A549 (cell line): ENCODE measurements around the gene CHTF18. TPM values are rescaled to one million over a fixed set of nuclear protein-coding genes. Genes with fewer than 3 reads are reported as not detected.
A peak's percentile ranks its signal among the peaks of the same experiment; 100 is the strongest.

ENCODE experiments used
- ATAC-seq, 2 experiments: fragments of 200-7000 bp in 1 of 2; fragments of >200 bp in 1 of 2; cut with Nextera tagmentation in 1 of 2; cut with Tn5 transposase in 1 of 2; 3 replicates each; pipeline versions ENCODE4 v1.8.0 to v1.9.1; 2018 to 2020; ENCODE audit warnings: mild to moderate bottlenecking in 1 of 2, moderate library complexity in 1 of 2
- CTCF ChIA-PET: fragments of 300-600 bp; sonication (Branson Sonifier 250); formaldehyde crosslinking; extraction: SDS; loops from one replicate; lab custom pipeline; 2021; ENCODE audit warnings: antibody characterized with exemption, inconsistent platforms; lab: Yijun Ruan, JAX
- POLR2A ChIA-PET: fragments of 350-600 bp; formaldehyde crosslinking; extraction: SDS; loops from one replicate; lab custom pipeline; 2021; ENCODE audit warnings: antibody characterized with exemption, inconsistent platforms; lab: Yijun Ruan, JAX
- DNase-seq, 2 experiments: peaks; one replicate each; pipeline versions ENCODE4 v3.0.0 to v3.0.0-alpha.2; 2011 to 2016; ENCODE audit warnings: low read depth in 1 of 2, low spot score in 1 of 2
- FAIRE-seq: peaks from 2 replicates; lab custom pipeline; 2011; peaks lifted over from hg19 to GRCh38; lab: Jason Lieb, UNC
- H3K27ac ChIP-seq, 2 experiments: fragments of >200 bp; sonication (Bioruptor Twin); formaldehyde crosslinking; 3 replicates each; pipeline ENCODE4 v1.5.1; 2016 to 2017
- H3K4me1 ChIP-seq: fragments of >200 bp; sonication (Bioruptor Twin); formaldehyde crosslinking; 3 replicates; pipeline ENCODE4 v1.6.1; 2016
- H3K4me2 ChIP-seq: fragments of >200 bp; sonication (Bioruptor Twin); formaldehyde crosslinking; 3 replicates; pipeline ENCODE4 v1.6.1; 2016
- H3K4me3 ChIP-seq: fragments of >200 bp; sonication (Bioruptor Twin); formaldehyde crosslinking; 3 replicates; pipeline ENCODE4 v1.5.1; 2016
- H3K9me3 ChIP-seq: fragments of >200 bp; sonication (Bioruptor Twin); formaldehyde crosslinking; 3 replicates; pipeline ENCODE4 v1.6.1; 2016
- ATOH8 ChIP-seq: fragments of 250-450 bp; sonication (Bioruptor Pico); IDR thresholded peaks from 2 replicates; pipeline ENCODE4 v1.5.0; 2020; ENCODE audit warnings: low read depth, mild to moderate bottlenecking, moderate library complexity
- BCL3 ChIP-seq: fragments of >200 bp; sonication (Bioruptor Twin); formaldehyde crosslinking; IDR thresholded peaks from 3 replicates; pipeline ENCODE4 v1.6.1; 2016
- BHLHE40 ChIP-seq: IDR thresholded peaks from 2 replicates; pipeline ENCODE4 v1.6.1; 2012; ENCODE audit warnings: low read depth, low read length, inconsistent platforms
- CBX2 ChIP-seq: fragments of 200-600 bp; sonication (generic); IDR thresholded peaks from 2 replicates; pipeline ENCODE4 v1.6.1; 2016; ENCODE audit warnings: low read depth, mild to moderate bottlenecking, borderline replicate concordance
- CBX8 ChIP-seq: fragments of 200-600 bp; sonication (generic); IDR thresholded peaks from 2 replicates; pipeline ENCODE4 v1.6.1; 2016
- CEBPB ChIP-seq, 2 experiments: fragments of >200 bp in 1 of 2; sonication (Bioruptor Twin) in 1 of 2; formaldehyde crosslinking in 1 of 2; IDR thresholded peaks; 2 replicates each; pipeline ENCODE4 v1.6.1; 2012 to 2016
- CHD4 ChIP-seq: fragments of 200-600 bp; sonication (generic); IDR thresholded peaks from 2 replicates; pipeline ENCODE4 v1.6.1; 2016; ENCODE audit warnings: antibody characterized with exemption, mild to moderate bottlenecking, borderline replicate concordance
- EHF ChIP-seq: fragments of 250-450 bp; sonication (Bioruptor Pico); IDR thresholded peaks from 2 replicates; pipeline ENCODE4 v1.5.0; 2020; ENCODE audit warnings: mild to moderate bottlenecking
- EHMT2 ChIP-seq: fragments of 200-600 bp; sonication (generic); IDR thresholded peaks from 2 replicates; pipeline ENCODE4 v1.6.1; 2016; ENCODE audit warnings: antibody characterized with exemption, low read depth, mild to moderate bottlenecking, moderate library complexity
- FOXS1 ChIP-seq: fragments of 250-450 bp; sonication (Bioruptor Pico); IDR thresholded peaks from 2 replicates; pipeline ENCODE4 v1.5.0; 2020; ENCODE audit warnings: mild to moderate bottlenecking, moderate library complexity
- GATA3 ChIP-seq: IDR thresholded peaks from 2 replicates; pipeline ENCODE4 v1.6.1; 2012; ENCODE audit warnings: borderline replicate concordance
- HEYL ChIP-seq: fragments of 250-450 bp; sonication (Bioruptor Pico); IDR thresholded peaks from 2 replicates; pipeline ENCODE4 v1.8.0; 2021; ENCODE audit warnings: mild to moderate bottlenecking, moderate library complexity
- HOXB5 ChIP-seq: fragments of 250-450 bp; sonication (Bioruptor Pico); IDR thresholded peaks from 2 replicates; pipeline ENCODE4 v1.5.0; 2020; ENCODE audit warnings: mild to moderate bottlenecking, moderate library complexity
- KDM1A ChIP-seq: fragments of 200-600 bp; sonication (generic); IDR thresholded peaks from 2 replicates; pipeline ENCODE4 v1.6.1; 2016; ENCODE audit warnings: low read depth, mild to moderate bottlenecking
- MYC ChIP-seq: IDR thresholded peaks from 2 replicates; pipeline ENCODE4 v1.6.1; 2012; ENCODE audit warnings: mild to moderate bottlenecking, inconsistent platforms, low read length, improper control_type of control experiment, borderline replicate concordance
- NFE2L2 ChIP-seq: fragments of 150-350 bp; conservative IDR thresholded peaks from 2 replicates; pipeline ENCODE4 v1.6.1; 2014; ENCODE audit warnings: low read length
- NPAS2 ChIP-seq: fragments of 250-450 bp; sonication (Bioruptor Pico); IDR thresholded peaks from 2 replicates; pipeline ENCODE4 v1.8.0; 2022; ENCODE audit warnings: mild to moderate bottlenecking, moderate library complexity, borderline replicate concordance
- NR3C1 ChIP-seq: fragments of >200 bp; sonication (Bioruptor Twin); formaldehyde crosslinking; IDR thresholded peaks from 3 replicates; pipeline ENCODE4 v1.6.1; 2017
- PHF8 ChIP-seq: fragments of 200-600 bp; sonication (generic); IDR thresholded peaks from 2 replicates; pipeline ENCODE4 v1.6.1; 2016; ENCODE audit warnings: low read depth, mild to moderate bottlenecking, antibody characterized with exemption, moderate library complexity, borderline replicate concordance
- RAD21 ChIP-seq, 2 experiments: fragments of >200 bp in 1 of 2; sonication (Bioruptor Twin) in 1 of 2; formaldehyde crosslinking in 1 of 2; IDR thresholded peaks in 1 of 2; conservative IDR thresholded peaks in 1 of 2; 2 replicates in 1 of 2; 3 replicates in 1 of 2; pipeline ENCODE4 v1.6.1; 2012 to 2018; ENCODE audit warnings: inconsistent platforms in 1 of 2
- SMC3 ChIP-seq: fragments of >200 bp; sonication (Bioruptor Twin); formaldehyde crosslinking; IDR thresholded peaks from 3 replicates; pipeline ENCODE4 v1.6.1; 2018; ENCODE audit warnings: inconsistent platforms
- TP53 ChIP-seq: fragments of 250-450 bp; sonication (Bioruptor Pico); IDR thresholded peaks from 2 replicates; pipeline ENCODE4 v1.5.0; 2021; ENCODE audit warnings: mild to moderate bottlenecking, moderate library complexity
- ZNF302 ChIP-seq: fragments of 250-450 bp; sonication (Bioruptor Pico); IDR thresholded peaks from 2 replicates; pipeline ENCODE4 v1.9.0; 2021; ENCODE audit warnings: inconsistent platforms, mild to moderate bottlenecking, moderate library complexity
- ZSCAN20 ChIP-seq: fragments of 250-450 bp; sonication (Bioruptor Pico); IDR thresholded peaks from 2 replicates; pipeline ENCODE4 v1.8.0; 2022; ENCODE audit warnings: mild to moderate bottlenecking, moderate library complexity
- WGBS: methylation state at CpG from one replicate; pipeline ENCODE4 v1.1.6; 2017; ENCODE audit errors: missing lambda C conversion rate; 5-methylcytosine and 5-hydroxymethylcytosine counted together
- polyA plus RNA-seq, 4 experiments: library from polyadenylated mRNA; depleted of rRNA in 3 of 4; stranded (reverse); fragments of >200 nt; fragmentation: RNase III in 1 of 4; extraction: RNeasy Plus Mini Kit Qiagen cat#74134 plus additional on column Dnase treatment in 1 of 4; gene quantifications; 2 replicates in 3 of 4; 3 replicates in 1 of 4; pipeline ENCODE4 v1.2.3, GENCODE V29; 2011 to 2017
- TF ChIP-seq, protein P1 (sequence below): fragments of >200 bp; sonication (Bioruptor Twin); formaldehyde crosslinking; IDR thresholded peaks from 2 replicates; pipeline ENCODE4 v1.6.1; 2016
- TF ChIP-seq, protein P2 (sequence below): fragments of 150-350 bp; IDR thresholded peaks from 2 replicates; pipeline ENCODE4 v1.6.1; 2014; ENCODE audit warnings: low read depth, mild to moderate bottlenecking, low read length
- TF ChIP-seq, protein P3 (sequence below): IDR thresholded peaks from 2 replicates; pipeline ENCODE4 v1.6.1; 2012; ENCODE audit warnings: low read depth, borderline replicate concordance
- TF ChIP-seq, protein P4 (sequence below): fragments of 250-450 bp; sonication (Bioruptor Pico); IDR thresholded peaks from 2 replicates; pipeline ENCODE4 v1.5.0; 2021; ENCODE audit warnings: mild to moderate bottlenecking, moderate library complexity, borderline replicate concordance

Gene CHTF18
- polyA plus RNA-seq, 2 of the 4 experiments (the other 2 are of a cell fraction) = 4.8 to 36.7 TPM

DNA sequence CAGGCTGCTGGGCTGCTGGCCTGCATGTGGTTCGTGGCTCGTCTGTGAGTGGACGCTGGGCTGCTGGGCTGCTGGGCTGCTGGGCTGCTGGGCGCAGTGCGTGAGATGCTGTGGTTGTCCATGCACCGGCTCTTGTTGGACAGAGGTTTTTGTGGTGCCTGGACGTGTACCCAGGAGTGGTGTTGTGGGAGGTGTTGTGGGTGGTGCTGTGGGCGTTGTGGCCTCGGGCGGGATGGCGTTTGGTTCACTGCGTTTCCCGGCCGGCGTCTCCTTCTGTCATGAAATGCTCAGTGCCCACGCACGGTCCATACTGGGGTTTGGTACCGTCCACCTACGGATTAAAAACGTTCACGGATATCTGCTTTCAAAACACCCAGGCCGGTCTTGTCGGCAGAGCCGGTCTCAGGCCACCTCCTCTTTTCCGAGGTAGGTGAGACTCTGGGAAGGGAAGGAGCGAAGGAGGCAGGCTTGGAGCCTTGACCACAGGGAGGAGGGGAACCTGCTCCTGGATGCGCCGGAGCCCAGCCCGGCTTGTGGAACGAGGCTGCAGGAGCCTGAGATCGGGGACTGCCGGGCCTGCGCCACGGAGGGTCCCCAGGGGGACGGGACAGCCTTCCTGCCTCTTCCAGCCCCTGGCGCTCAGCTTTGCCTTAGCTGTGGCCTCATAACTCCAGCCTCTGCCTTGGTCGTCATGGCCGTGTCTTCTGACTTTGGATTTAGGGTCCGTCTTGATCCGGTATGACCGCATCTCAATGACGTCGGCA, 41.9 kb downstream of the CHTF18 start:
- H3K27ac ChIP-seq = no peak overlapping the region
- no peak overlapping the region for H3K4me3 ChIP-seq
- no peak for DNase-seq
- H3K9me3 ChIP-seq = peaks cover 1% of the 10 kb centered on the region; the same call in 2 of the 3 replicates
- peaks cover 3% of the 10 kb centered on the region; the same call in 1 of the 3 replicates for H3K4me1 ChIP-seq
- POLR2A ChIA-PET = no interaction called here
- FAIRE-seq = no peak
- TF ChIP-seq EHF (CRISPR knock-in tag) = no peak
- TF ChIP-seq BCL3 = no peak
- TF ChIP-seq NR3C1 = no peak
- no peak for TF ChIP-seq CBX2
- TF ChIP-seq ZSCAN20 = no peak
- TF ChIP-seq, protein P1, sequence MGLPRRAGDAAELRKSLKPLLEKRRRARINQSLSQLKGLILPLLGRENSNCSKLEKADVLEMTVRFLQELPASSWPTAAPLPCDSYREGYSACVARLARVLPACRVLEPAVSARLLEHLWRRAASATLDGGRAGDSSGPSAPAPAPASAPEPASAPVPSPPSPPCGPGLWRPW = no peak
- no peak for TF ChIP-seq ZNF302 (CRISPR knock-in tag)
- TF ChIP-seq CEBPB (IDR thresholded peaks at IDR 0.05) = no peak
- no peak for TF ChIP-seq KDM1A
- TF ChIP-seq ATOH8 (CRISPR knock-in tag) = no peak
- TF ChIP-seq CBX8 = no peak
- TF ChIP-seq, protein P2, sequence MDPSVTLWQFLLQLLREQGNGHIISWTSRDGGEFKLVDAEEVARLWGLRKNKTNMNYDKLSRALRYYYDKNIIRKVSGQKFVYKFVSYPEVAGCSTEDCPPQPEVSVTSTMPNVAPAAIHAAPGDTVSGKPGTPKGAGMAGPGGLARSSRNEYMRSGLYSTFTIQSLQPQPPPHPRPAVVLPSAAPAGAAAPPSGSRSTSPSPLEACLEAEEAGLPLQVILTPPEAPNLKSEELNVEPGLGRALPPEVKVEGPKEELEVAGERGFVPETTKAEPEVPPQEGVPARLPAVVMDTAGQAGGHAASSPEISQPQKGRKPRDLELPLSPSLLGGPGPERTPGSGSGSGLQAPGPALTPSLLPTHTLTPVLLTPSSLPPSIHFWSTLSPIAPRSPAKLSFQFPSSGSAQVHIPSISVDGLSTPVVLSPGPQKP = no peak
- no peak for TF ChIP-seq FOXS1
- TF ChIP-seq RAD21 (conservative IDR thresholded peaks at IDR 0.05 in 1 of 2, IDR thresholded peaks at IDR 0.05 in 1 of 2) = no peak
- no peak for TF ChIP-seq NPAS2 (CRISPR knock-in tag)
- TF ChIP-seq, protein P3, sequence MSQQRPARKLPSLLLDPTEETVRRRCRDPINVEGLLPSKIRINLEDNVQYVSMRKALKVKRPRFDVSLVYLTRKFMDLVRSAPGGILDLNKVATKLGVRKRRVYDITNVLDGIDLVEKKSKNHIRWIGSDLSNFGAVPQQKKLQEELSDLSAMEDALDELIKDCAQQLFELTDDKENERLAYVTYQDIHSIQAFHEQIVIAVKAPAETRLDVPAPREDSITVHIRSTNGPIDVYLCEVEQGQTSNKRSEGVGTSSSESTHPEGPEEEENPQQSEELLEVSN = no peak
- TF ChIP-seq NFE2L2 = no peak
- TF ChIP-seq PHF8 = no peak
- TF ChIP-seq GATA3 = no peak
- CTCF ChIA-PET = interaction anchor here (1.2 kb wide), 1 partner anchor 276 kb away, joined by 4 read pairs; no protein-coding TSS in a partner anchor
- WGBS = 78% methylated on average over 38 of the region's 43 CpGs
- H3K4me2 ChIP-seq = no peak overlapping the region
- ATAC-seq = no peak

DNA sequence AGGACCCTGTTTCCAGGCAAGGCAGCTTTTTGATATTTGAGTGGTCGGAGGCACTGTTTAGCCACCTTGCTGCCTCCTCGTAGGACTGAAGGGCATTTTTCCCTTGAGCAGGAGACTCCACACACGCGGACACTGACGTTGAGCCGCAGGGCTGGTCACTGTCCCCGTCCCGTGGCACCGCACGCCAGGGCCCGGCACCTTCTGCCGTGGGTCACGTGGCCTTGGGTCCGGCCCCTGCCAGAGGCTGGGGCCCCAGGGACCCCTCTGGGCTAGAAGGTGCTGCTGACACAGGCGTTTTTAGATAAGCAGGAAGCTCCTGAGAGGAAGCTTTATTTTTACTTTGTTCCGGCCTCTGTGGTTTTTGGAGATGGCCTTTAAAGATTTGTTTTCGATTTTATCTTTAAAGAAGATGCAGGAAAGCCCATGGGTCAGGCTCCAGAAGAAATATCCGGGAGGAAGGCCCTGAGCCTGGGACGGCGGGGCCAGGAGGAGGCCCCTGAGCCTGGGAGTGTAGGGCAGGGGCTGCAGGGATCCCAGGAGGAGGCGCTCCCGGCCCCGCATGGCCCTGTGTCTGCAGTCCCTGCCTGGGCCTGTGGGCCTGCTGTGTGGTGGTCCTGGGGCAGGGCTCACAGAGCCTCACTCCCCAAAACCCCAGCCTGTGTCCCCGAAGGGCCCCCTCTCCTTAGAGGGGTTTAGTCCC, 42.6 kb downstream of the CHTF18 start:
- ChIA-PET CTCF (interaction anchor here (1.2 kb wide), 1 partner anchor 275 kb away, joined by 4 read pairs; no protein-coding TSS in a partner anchor), POLR2A (no interaction called here)
- H3K4me3 ChIP-seq = no peak overlapping the region
- peaks cover 8% of the 10 kb centered on the region for H3K9me3 ChIP-seq
- no peak overlapping the region for H3K4me2 ChIP-seq
- no peak for FAIRE-seq
- peaks cover 3% of the 10 kb centered on the region; the same call in 1 of the 3 replicates for H3K4me1 ChIP-seq
- H3K27ac ChIP-seq = no peak overlapping the region
- no peak for DNase-seq
- peak in 1 of 2 experiments; percentile 35; a peak in 1 of 6 replicates for ATAC-seq
- 75% methylated on average over 24 of the region's 24 CpGs for WGBS
- TF ChIP-seq, protein P2 = no peak
- no peak for TF ChIP-seq HEYL
- TF ChIP-seq MYC = no peak
- TF ChIP-seq KDM1A = no peak
- TF ChIP-seq ZSCAN20 = no peak
- no peak for TF ChIP-seq BHLHE40
- TF ChIP-seq, protein P4, sequence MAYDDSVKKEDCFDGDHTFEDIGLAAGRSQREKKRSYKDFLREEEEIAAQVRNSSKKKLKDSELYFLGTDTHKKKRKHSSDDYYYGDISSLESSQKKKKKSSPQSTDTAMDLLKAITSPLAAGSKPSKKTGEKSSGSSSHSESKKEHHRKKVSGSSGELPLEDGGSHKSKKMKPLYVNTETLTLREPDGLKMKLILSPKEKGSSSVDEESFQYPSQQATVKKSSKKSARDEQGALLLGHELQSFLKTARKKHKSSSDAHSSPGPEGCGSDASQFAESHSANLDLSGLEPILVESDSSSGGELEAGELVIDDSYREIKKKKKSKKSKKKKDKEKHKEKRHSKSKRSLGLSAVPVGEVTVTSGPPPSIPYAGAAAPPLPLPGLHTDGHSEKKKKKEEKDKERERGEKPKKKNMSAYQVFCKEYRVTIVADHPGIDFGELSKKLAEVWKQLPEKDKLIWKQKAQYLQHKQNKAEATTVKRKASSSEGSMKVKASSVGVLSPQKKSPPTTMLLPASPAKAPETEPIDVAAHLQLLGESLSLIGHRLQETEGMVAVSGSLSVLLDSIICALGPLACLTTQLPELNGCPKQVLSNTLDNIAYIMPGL = no peak
- TF ChIP-seq NPAS2 (CRISPR knock-in tag) = no peak
- no peak for TF ChIP-seq SMC3
- TF ChIP-seq HOXB5 (CRISPR knock-in tag) = no peak
- no peak for TF ChIP-seq EHMT2
- no peak for TF ChIP-seq NFE2L2
- no peak for TF ChIP-seq CHD4
- TF ChIP-seq TP53 (CRISPR knock-in tag) = no peak
